GM19043 (cell line): ENCODE results near the gene GGT7.
A peak's percentile ranks its signal among the peaks of the same experiment; 100 is the strongest.
"Not testable (repeated sequence)": the region's sequence is repeated elsewhere in the genome, so short reads cannot be mapped to it uniquely, and the experiment has no call there.

ENCODE experiments used
- ATAC-seq: cut with Tn5 transposase; IDR thresholded peaks from one replicate; pipeline ENCODE4 v1.9.1; 2021; ENCODE audit warnings: low read depth; ENCODE audit not compliant: unreplicated experiment

GGT7 gene

DNA sequence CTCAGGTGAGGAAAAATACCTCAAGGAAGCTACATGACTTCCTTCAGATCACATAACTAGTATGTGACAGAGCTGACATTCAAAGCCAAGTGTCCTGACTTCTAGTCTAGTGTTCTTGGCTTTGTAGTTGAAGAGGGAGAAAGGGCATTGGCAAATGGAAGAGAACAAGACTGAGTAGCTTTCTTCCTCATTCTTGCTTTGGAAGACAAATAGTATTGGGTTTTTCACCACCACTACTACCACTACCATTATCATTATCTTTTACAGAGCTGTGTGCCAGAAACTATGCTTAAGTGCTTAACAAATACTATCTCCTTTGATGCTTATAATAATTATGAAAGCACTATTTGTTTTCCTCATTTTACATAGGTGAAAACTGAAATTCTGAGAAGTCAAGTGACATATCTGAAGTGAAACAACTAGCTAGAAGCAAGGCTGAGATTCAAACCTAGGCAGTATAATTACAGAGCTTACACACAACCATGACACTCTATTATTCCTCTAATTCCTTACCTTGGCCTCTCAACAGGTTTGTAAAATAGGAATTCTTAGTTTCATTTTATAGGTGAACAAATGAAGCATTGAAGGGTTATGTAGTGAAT is 10.5 kb upstream of the GGT7 start:
- ATAC-seq: no peak

DNA sequence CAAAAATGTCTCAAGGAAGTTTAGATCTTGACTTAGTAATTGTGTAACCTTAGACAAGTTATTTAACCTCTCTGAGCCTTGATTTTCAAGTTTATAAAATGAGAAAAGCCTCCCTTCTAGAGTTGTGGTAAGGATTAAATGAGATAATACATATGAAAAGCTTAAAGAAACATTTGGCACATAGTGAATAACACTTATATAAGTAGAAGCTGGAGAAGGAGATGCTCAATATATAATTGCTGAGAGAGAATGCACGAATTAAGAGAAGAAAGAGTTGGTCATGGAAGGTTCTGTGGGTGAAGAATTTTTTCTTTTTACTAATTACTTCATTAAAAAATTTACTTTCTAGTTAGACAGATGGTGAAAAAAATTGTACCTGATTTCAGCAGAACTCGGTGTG is 9.0 kb upstream of the GGT7 start:
- no peak for ATAC-seq

DNA sequence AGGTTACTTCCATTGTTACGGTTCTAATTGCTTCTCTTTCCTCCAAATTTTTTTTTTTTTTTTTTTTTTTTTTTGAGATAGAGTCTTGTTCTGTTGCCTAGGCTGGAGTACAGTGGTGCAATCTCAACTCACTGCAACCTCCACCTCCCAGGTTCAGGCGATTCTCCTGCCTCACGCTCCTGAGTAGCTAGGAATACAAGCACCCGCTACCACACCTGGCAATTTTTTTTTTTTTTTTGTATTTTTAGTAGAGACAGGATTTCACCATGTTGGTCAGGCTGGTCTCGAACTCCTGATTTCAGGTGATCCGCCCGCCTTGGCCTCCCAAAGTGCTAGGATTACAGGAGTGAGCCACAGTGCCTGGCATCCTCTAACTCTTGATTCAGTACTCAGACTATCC is 8.3 kb upstream of the GGT7 start:
- not testable (repeated sequence) for ATAC-seq

GRCh38 chr20:34880215-34880850 is 7.7 kb upstream of the GGT7 start:
- ATAC-seq: no peak

DNA sequence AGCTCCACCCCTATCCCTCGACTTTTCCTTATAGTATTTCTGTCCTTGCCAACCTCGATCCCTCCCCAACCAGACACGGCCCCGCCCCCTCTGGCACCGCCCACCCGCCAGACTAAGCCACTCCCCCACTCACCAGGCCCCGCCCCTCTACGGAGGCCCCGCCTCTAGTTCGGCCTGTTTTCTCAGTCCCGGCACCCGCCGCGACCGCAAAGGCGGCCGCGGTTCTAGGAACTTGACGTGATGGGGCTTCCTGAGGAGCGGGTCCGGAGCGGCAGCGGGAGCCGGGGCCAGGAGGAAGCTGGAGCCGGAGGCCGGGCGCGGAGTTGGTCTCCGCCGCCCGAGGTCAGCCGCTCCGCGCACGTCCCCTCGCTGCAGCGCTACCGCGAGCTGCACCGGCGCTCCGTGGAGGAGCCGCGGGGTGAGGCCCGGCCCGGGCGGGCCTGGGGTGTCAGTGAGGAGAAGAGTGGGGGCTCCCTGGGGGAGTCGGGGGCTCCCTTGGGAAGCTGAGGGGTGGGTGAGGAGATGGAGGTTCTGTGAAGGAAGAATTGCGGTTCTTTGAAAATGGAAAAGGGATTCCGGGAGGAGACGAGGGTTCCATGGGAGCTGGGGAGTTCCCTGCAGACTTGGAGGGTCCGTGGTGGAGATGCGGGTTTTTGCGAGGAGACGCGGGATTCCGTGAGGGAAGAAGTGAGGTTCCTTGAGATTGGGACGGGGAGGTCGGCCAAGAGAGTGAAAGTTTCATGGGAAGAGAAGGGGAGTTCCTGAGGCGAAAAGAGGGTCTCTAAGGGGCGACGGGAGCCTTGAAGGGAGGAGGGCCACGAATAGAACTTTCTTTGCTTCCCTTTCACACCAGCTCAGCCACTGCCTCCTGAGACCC is 4.0 kb upstream of the GGT7 start, which contains the start of gene ACSS2:
Gene ACSS2, plus strand, starts transcription at position 207 of the 877 bp plus-strand sequence. Its CDS starts 34 bp downstream, at position 241.
- ATAC-seq: peak; percentile 54

GRCh38 chr20:34875642-34876405 is 3.2 kb upstream of the GGT7 start:
- peak; percentile 63 for ATAC-seq

DNA sequence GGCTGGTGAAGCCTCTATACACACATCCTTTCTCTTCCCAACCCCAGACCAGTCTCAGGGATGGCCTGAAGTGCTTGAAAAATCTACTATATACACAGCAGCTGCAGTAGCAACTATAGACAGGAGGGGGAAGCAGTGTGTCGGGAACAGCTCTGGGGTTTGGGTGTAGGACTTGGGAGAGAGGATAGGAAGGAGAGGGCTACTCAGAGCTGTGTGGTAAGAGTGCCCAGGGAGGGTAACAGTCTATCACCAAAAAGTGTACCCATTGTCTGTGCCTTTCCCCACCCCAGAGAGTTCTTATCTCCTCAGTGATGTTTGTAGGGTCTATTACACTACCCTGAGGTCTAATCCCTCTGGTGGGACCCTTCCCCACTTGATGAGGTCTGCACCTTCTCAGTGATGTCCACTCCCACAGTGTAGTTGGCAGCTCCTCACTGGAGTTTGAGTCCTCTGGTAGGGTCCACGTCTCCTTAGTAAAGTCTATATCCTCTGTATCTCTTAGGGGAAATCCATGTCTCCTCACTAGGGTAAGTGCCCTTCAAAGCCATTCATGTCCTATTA is 1.5 kb upstream of the GGT7 start:
- ATAC-seq: no peak

DNA sequence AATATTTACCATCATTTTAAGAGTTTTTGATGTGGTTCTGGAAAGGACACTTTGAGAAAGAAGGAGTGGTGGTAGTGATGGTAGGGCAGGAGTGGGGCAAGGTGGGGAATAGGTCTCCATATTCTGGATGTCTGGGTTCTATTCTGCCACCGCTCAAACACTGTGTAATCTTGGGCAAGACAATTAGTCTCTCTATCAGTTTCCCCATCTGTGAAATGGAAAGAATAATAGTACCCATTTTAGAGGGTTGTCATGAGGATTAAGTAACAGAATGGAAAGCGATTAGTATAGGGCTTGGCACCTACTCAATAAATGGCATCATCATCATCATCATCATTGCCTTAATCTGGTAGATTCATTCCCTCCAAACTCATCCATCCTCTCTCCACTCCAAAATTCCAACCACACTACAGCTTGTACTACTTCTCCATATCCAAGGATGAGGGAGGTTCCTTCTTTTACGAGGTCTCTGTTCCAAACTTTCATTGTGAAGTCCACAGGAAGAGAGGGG is 982 bp upstream of the GGT7 start:
- ATAC-seq: no peak

- ATAC-seq: no peak
Observed at GRCh38 chr20:34871966-34872621, 562 bp downstream of the GGT7 start.

- no peak for ATAC-seq
Observed at GRCh38 chr20:34871320-34871926, 1.2 kb downstream of the GGT7 start.

DNA sequence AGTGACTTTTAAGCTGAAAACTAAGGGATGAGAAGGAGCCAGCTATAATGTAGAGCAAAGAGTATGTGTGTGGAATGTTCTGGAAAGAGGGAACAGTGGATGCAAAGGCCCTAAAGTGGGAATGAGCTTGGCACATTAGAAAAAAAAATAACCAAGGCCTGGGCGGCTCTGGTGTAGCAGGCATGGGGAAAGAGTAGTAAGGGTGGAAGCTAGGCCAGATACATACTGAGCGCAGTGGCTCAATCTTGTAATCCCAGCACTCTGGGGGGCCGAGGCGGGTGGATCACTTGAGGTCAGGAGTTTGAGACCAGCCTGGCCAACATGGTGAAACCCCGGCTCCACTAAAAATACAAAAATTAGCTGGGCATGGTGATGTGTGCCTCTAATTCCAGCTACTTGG is 8.4 kb downstream of the GGT7 start:
- ATAC-seq: no peak

GRCh38 chr20:34863421-34863965 is 9.2 kb downstream of the GGT7 start:
- ATAC-seq: no peak

DNA sequence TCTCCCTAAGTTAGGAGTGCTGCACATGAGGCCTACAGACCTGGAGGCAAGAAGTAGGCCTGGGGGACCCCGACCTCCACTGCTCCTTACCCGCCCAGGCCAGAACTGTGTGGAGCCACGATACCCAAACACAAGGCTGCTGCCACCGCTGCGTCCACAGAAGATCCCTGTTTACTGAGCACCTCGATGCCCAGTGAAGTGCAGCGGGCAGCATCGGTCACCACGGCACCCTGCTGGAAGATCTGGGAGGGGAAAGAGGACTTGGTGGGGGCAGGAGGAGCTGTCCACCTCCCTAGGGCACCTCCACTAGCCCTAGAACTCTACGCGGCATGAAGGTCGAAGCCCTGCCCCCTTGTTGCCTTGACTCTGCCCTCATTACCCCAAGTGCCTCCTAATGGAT is 9.9 kb downstream of the GGT7 start:
- no peak for ATAC-seq

DNA sequence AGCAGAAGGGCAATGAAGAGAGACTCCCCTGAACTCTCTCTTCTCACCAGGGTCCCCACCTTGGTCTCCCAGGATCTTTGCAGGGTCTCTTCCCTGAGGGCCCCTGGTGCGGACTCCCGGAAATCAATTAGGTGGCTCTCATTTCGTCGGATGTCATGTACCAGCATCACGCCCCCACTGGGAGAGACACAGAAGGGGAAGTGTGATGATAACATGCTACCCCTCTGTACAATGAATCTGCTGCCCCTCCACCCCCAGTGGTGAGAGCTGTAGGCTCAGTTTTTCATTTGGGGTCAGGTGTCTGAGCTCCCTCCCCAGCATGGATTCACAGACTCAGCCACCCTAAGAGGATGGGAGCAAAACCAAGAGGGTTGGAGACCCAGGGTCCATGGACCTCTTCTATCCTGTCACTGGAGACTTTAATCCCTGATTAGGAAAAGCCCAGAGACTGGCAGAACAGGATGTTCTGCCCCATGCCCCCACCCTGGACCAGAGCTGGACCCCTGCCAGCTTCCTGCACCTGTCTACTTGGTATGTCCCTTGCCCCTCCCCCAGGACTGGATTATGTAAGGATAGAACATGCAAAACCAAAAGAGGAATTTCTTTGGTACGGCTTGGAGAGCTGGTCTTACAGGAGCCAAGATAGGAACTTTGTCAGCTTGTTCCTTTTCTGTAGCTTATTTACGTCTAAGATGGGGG is 11.1 kb downstream of the GGT7 start:
- ATAC-seq: no peak

- no peak for ATAC-seq
Observed at GRCh38 chr20:34859826-34860545, 12.7 kb downstream of the GGT7 start.

DNA sequence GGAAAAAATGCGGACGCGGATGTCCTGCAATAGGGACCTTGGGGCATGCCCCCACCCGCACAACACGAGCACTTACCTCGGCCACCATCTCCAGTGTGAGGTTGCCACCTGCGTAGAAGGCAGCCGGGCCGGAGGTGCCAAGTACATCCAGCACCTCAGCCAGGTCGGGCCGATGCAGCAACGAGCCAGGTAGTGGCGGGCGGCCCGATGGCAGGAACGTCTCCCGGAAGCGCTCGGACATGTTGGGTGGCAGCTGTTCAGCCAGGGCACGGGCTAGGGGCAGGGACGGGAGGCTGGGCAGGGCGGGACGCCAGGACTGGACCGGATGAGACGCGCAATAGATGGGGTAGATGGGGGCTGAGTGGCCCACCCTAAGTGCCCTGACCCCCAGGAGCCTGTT is 13.3 kb downstream of the GGT7 start:
- no peak for ATAC-seq

GRCh38 chr20:34852298-34852697 is 20.4 kb downstream of the GGT7 start:
- ATAC-seq: no peak

DNA sequence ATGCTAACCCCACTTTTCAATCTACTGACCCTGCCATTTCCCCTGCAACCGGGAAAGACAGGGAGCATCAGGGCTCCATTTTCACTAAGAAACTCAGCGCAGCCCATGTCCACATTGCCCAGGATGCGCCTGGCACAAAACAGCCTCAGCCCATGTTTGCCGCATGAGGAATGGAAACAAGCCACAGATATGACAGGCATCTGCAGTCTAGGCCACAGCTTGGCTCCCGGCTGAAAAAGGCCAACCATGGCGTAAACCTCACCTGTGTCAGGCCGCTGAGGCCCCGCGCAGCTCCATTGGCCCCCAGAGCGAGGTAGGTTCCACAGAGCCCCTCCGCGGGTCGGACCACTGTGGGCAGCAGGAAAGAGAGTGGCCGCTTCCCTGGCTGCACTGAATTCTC is 21.7 kb downstream of the GGT7 start:
- no peak for ATAC-seq
